Measurements from ENCODE around the gene SYT11.

Gene SYT11

DNA sequence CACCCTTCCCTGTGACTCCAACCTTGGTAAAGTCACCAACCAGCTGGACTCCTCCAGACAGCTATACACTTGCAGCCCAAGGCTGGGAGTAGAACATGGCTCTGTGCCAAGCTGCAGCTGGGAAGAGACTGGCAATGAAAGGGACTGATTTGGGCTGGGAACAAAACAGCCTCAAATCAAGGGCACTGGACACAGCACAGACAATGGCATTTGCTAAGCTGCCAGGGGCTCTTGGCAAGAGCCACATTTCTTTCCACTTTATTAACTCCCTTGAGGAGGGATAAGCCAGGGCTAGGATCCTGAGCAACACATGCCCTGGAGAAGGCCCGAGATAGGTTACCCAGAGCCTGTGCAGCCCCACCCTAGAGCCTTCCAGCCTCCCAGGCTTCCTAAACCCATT lies 12.0 kb downstream of the SYT11 start:
- H3K4me1 ChIP-seq (ENCODE audit: control insufficient read depth, insufficient read depth, low read length) = no peaks in the 10 kb centered on the region
- no peaks in the 10 kb centered on the region for H3K36me3 ChIP-seq (ENCODE audit: control insufficient read depth, insufficient read depth, low read length)
- H3K9ac ChIP-seq (ENCODE audit: low read length) = no peak overlapping the region
- no peak overlapping the region for H3K4me3 ChIP-seq (ENCODE audit: low read length)
- H3K9me3 ChIP-seq (ENCODE audit: control insufficient read depth, low read length) = no peaks in the 10 kb centered on the region
- no peaks in the 10 kb centered on the region for H3K27me3 ChIP-seq (ENCODE audit: control insufficient read depth, insufficient read depth, low read length)

DNA sequence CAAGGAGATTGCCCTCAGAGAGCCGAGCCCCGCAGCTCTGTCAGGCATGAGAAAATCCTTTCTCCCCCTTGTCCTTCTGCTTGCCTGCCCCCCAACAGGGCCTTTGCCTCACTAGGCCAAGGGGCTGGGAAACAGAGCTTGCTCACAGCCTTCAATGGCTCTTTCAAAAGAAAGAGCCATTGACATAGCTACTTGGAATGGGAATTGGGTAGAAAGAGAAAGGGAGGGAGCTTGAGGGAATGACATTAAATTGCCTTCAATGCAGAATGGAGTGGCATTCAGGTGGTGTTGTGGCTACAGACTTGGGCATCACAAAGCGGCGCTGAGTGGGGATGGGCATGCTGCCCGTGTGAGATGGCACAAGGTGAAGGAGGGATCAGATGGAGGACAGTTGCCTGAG lies 13.2 kb downstream of the SYT11 start:
- H3K9ac ChIP-seq (ENCODE audit: low read length) = no peak overlapping the region
- H3K9me3 ChIP-seq (ENCODE audit: control insufficient read depth, low read length) = no peaks in the 10 kb centered on the region
- no peaks in the 10 kb centered on the region for H3K36me3 ChIP-seq (ENCODE audit: control insufficient read depth, insufficient read depth, low read length)
- H3K4me1 ChIP-seq (ENCODE audit: control insufficient read depth, insufficient read depth, low read length) = no peaks in the 10 kb centered on the region
- H3K27me3 ChIP-seq (ENCODE audit: control insufficient read depth, insufficient read depth, low read length) = no peaks in the 10 kb centered on the region
- H3K4me3 ChIP-seq (ENCODE audit: low read length) = no peak overlapping the region

DNA sequence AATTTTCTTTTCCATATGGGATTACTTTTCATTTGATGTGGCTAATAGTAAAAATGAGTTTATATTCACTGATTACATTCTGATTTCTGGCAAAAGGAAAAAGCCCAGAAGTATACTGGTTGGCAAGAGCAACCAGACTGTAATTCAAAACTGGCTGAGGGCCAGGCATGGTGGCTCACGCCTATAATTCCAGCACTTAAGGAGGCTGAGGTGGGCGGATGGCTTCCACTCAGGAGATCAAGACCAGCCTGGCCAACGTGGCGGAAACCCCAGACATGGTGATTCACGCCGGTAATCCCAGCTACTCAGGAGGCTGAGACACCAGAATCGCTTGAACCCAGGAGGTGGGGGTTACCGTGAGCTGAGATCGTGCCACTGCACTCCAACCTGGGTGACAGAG lies 14.5 kb downstream of the SYT11 start:
- H3K9ac ChIP-seq (ENCODE audit: low read length) = no peak overlapping the region
- no peak overlapping the region for H3K4me3 ChIP-seq (ENCODE audit: low read length)
- H3K9me3 ChIP-seq (ENCODE audit: control insufficient read depth, low read length) = no peaks in the 10 kb centered on the region
- H3K4me1 ChIP-seq (ENCODE audit: control insufficient read depth, insufficient read depth, low read length) = no peaks in the 10 kb centered on the region
- no peaks in the 10 kb centered on the region for H3K27me3 ChIP-seq (ENCODE audit: control insufficient read depth, insufficient read depth, low read length)
- H3K36me3 ChIP-seq (ENCODE audit: control insufficient read depth, insufficient read depth, low read length) = no peaks in the 10 kb centered on the region

DNA sequence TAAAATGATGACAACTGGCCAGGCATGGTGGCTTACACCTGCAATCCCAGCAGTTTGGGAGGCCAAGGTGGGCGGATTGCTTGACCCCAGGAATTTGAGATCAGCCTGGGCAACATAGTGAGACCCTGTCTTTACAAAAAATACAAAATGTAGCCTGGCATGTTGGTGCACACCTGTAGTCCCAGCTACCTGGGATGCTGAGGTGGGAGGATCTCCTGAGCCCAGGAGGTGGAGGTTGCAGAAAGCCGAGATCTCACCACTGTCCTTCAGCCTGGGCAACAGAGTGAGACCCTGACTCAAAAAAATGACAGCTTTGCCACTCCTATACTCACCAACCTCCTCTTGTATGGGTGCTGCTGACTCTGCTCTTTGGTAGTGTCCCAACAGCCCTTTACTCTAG lies 18.6 kb downstream of the SYT11 start:
- no peaks in the 10 kb centered on the region for H3K36me3 ChIP-seq (ENCODE audit: control insufficient read depth, insufficient read depth, low read length)
- no peak overlapping the region for H3K4me3 ChIP-seq (ENCODE audit: low read length)
- H3K9me3 ChIP-seq (ENCODE audit: control insufficient read depth, low read length) = no peaks in the 10 kb centered on the region
- H3K27me3 ChIP-seq (ENCODE audit: control insufficient read depth, insufficient read depth, low read length) = no peaks in the 10 kb centered on the region
- H3K4me1 ChIP-seq (ENCODE audit: control insufficient read depth, insufficient read depth, low read length) = no peaks in the 10 kb centered on the region
- H3K9ac ChIP-seq (ENCODE audit: low read length) = no peak overlapping the region

DNA sequence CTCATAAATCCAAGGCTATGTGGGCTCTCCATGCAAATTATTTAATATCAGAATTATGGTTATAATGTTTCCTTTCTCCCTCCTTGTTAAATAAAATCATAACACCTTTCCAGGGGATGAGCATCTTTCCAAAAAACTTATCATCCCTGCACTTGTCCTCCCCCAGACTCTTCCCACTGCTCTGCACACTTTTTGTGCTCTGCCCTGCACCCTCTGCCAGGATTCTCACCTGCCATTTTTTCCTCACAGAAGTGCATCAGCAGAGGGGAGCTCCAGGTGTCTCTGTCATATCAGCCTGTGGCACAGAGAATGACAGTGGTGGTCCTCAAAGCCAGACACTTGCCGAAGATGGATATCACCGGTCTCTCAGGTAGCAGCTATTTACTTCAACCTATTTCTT lies 20.9 kb downstream of the SYT11 start:
- Histone ChIP-seq H3K27me3 (ENCODE audit: control insufficient read depth, insufficient read depth, low read length) (no peaks in the 10 kb centered on the region), H3K9me3 (ENCODE audit: control insufficient read depth, low read length) (no peaks in the 10 kb centered on the region), H3K4me1 (ENCODE audit: control insufficient read depth, insufficient read depth, low read length) (no peaks in the 10 kb centered on the region), H3K36me3 (ENCODE audit: control insufficient read depth, insufficient read depth, low read length) (no peaks in the 10 kb centered on the region), H3K9ac (ENCODE audit: low read length) (no peak overlapping the region), H3K4me3 (ENCODE audit: low read length) (no peak overlapping the region)

DNA sequence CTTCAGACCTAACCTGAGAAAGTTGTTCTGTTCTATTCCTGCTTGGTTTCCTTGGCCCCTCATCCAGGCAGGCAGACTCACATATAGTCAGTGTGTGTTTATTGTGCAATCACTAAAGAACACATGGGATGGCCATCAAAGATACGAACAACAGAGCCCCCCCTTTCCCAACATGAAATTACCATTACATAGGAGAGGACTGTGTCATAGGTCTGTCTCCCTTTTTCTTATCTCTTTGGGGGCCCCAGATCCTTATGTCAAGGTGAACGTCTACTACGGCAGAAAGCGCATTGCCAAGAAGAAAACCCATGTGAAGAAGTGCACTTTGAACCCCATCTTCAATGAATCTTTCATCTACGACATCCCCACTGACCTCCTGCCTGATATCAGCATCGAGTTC lies 21.6 kb downstream of the SYT11 start:
- no peak overlapping the region for H3K4me3 ChIP-seq (ENCODE audit: low read length)
- no peak overlapping the region for H3K9ac ChIP-seq (ENCODE audit: low read length)
- H3K36me3 ChIP-seq (ENCODE audit: control insufficient read depth, insufficient read depth, low read length) = no peaks in the 10 kb centered on the region
- H3K9me3 ChIP-seq (ENCODE audit: control insufficient read depth, low read length) = no peaks in the 10 kb centered on the region
- no peaks in the 10 kb centered on the region for H3K27me3 ChIP-seq (ENCODE audit: control insufficient read depth, insufficient read depth, low read length)
- no peaks in the 10 kb centered on the region for H3K4me1 ChIP-seq (ENCODE audit: control insufficient read depth, insufficient read depth, low read length)

DNA sequence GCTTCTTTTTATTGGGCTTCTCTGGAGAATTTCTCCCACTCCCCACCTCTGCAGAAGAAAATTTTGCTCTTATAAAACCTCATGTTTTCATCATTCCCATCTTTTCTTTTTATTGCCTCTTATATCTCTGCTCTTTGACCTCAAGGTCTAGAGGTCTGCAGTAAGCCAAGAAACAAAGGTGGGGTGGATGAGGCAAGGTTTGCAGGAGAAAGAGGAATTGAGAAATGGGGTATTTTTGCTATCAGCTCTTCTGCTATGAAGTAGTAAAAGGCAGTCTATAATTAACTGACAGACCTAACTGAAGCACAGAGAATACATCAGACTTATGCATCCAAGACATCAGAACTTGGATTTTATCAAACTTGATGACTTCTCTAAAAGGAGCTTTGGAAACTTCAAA lies 22.9 kb downstream of the SYT11 start:
- Histone ChIP-seq H3K9ac (ENCODE audit: low read length) (no peak overlapping the region), H3K27me3 (ENCODE audit: control insufficient read depth, insufficient read depth, low read length) (no peaks in the 10 kb centered on the region), H3K4me3 (ENCODE audit: low read length) (no peak overlapping the region), H3K9me3 (ENCODE audit: control insufficient read depth, low read length) (no peaks in the 10 kb centered on the region), H3K36me3 (ENCODE audit: control insufficient read depth, insufficient read depth, low read length) (no peaks in the 10 kb centered on the region), H3K4me1 (ENCODE audit: control insufficient read depth, insufficient read depth, low read length) (no peaks in the 10 kb centered on the region)

DNA sequence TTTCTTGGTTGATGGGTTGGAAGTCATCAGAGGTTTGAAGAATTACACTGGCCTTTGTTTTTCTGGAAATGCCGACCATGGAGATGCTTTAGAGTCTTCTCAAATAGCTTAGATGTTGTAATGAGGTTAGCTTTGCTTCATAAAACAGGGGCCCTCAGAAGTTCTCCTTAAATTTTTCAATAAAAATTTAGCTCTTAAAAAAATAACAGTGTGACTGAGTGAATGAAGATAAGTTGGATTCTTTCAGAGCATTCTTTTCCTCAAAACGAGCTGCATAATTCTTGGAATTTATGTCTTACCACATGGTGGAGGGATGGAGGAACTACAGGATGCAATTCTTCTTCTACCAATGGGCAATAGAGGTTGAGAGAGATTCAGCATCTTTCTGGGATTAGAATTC lies 23.4 kb downstream of the SYT11 start:
- Histone ChIP-seq H3K4me1 (ENCODE audit: control insufficient read depth, insufficient read depth, low read length) (no peaks in the 10 kb centered on the region), H3K9ac (ENCODE audit: low read length) (no peak overlapping the region), H3K4me3 (ENCODE audit: low read length) (no peak overlapping the region), H3K9me3 (ENCODE audit: control insufficient read depth, low read length) (no peaks in the 10 kb centered on the region), H3K27me3 (ENCODE audit: control insufficient read depth, insufficient read depth, low read length) (no peaks in the 10 kb centered on the region), H3K36me3 (ENCODE audit: control insufficient read depth, insufficient read depth, low read length) (no peaks in the 10 kb centered on the region)

DNA sequence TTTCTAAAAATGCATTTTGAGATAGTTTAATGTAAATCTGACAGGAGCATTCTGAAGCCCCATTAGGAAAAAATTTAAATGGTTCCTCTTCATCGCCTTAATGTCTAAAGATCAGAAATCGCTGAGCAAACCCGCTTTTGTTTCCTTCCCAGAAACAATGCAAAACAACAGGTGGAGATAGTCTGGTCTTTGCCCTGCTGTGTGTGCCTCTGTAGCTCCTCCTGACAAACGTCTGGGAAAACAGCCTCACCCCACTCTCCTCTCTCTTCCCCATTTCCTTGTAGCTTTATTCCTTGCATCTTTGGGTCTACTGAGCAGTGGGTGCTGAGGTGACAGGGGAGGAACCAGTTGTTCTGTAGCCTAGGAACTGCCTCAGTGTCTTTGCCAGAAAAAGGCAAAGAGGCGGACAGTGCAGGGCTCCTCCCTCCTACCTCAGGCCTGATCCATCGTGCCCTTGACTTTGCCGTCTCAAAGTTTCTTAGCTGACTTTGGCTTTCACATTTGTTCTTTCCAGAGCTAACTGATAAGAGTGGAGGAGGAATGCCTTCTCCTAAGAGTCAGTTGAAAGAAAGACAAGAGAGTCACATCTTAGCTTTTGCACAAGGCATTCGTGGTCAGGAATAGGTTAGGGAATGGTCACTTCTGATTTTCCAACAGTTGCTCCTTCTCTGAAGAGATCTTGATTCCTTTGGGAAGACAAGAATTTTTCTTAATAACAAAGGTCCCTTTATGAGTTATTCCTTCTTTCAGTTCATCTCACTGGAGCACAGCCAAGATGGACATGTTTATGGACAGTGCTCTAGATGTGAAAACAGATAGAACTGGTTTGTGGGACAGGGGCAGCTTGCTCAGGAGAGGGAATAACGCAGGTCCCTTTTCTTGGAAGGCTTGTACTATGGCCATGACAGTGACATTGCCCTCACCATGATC lies 24.9 kb downstream of the SYT11 start:
- no peaks in the 10 kb centered on the region for H3K27me3 ChIP-seq (ENCODE audit: control insufficient read depth, insufficient read depth, low read length)
- H3K4me3 ChIP-seq (ENCODE audit: low read length) = no peak overlapping the region
- no peaks in the 10 kb centered on the region for H3K36me3 ChIP-seq (ENCODE audit: control insufficient read depth, insufficient read depth, low read length)
- no peaks in the 10 kb centered on the region for H3K4me1 ChIP-seq (ENCODE audit: control insufficient read depth, insufficient read depth, low read length)
- no peak overlapping the region for H3K9ac ChIP-seq (ENCODE audit: low read length)
- no peaks in the 10 kb centered on the region for H3K9me3 ChIP-seq (ENCODE audit: control insufficient read depth, low read length)

DNA sequence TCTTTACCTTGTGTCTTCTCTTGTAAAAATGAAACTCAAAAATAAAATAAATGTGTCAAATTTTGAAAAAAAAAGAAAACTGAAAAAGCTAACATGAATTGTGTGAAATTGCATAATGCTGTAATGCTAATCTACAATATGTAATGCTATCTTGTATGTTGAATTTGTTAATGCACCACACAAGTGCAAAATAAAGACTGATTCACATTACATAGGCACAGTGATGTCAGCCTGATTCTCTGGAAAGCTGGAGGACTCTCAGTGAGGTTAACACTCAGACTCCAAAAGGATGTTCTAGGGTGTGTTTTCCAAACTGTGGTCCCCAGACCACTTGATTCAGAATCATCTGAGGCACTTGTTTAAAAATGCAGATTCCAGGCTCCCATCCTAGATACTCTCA lies 25.6 kb downstream of the SYT11 start:
- H3K4me1 ChIP-seq (ENCODE audit: control insufficient read depth, insufficient read depth, low read length) = no peaks in the 10 kb centered on the region
- H3K9me3 ChIP-seq (ENCODE audit: control insufficient read depth, low read length) = no peaks in the 10 kb centered on the region
- no peak overlapping the region for H3K9ac ChIP-seq (ENCODE audit: low read length)
- no peaks in the 10 kb centered on the region for H3K27me3 ChIP-seq (ENCODE audit: control insufficient read depth, insufficient read depth, low read length)
- H3K36me3 ChIP-seq (ENCODE audit: control insufficient read depth, insufficient read depth, low read length) = no peaks in the 10 kb centered on the region
- H3K4me3 ChIP-seq (ENCODE audit: low read length) = no peak overlapping the region

DNA sequence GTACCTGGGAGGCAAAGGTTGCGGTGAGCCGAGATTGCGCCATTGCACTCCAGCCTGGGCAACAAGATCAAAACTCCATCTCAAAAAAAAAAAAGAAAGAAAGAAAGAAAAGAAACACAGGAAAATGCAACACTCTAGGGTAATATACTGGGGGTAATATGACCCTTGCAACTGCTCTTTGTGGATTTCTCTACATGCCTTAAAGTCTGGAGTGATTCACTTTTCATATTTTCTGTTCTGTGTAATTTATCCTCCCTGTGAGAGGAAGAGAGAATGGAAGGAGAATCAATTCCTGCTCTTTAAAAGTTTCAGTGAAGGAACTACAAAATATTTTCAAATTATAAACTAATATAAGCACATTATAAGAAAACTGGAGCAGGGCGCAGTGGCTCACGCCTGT lies 29.1 kb downstream of the SYT11 start:
- no peak overlapping the region for H3K4me3 ChIP-seq (ENCODE audit: low read length)

DNA sequence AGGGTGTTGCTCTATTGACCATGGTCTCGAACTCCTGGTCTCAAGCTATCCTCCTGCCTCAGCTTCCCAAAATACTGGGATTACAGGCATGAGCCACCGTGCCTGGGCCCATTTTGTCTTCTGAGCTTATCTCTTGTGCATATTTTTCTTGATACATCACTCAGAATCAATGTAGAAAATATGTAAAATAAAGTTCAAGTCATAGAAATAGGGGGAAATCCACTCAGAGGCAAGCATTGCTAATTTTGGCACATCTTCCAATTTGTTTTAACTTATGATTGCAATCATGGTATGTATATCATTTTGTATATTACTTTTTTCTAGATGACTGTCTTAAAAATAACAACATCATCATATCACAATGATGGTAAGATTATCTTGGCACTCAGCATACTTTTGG lies 30.2 kb downstream of the SYT11 start:
- H3K4me3 ChIP-seq (ENCODE audit: low read length) = no peak overlapping the region
- no peaks in the 10 kb centered on the region for H3K27me3 ChIP-seq (ENCODE audit: control insufficient read depth, insufficient read depth, low read length)
- no peaks in the 10 kb centered on the region for H3K36me3 ChIP-seq (ENCODE audit: control insufficient read depth, insufficient read depth, low read length)
- no peaks in the 10 kb centered on the region for H3K4me1 ChIP-seq (ENCODE audit: control insufficient read depth, insufficient read depth, low read length)
- no peak overlapping the region for H3K9ac ChIP-seq (ENCODE audit: low read length)
- no peaks in the 10 kb centered on the region for H3K9me3 ChIP-seq (ENCODE audit: control insufficient read depth, low read length)

More for the DNA sequence above, 29.1 kb downstream of the SYT11 start:
- H3K9ac ChIP-seq (ENCODE audit: low read length) = no peak overlapping the region
- no peaks in the 10 kb centered on the region for H3K9me3 ChIP-seq (ENCODE audit: control insufficient read depth, low read length)
- H3K27me3 ChIP-seq (ENCODE audit: control insufficient read depth, insufficient read depth, low read length) = no peaks in the 10 kb centered on the region
- no peaks in the 10 kb centered on the region for H3K36me3 ChIP-seq (ENCODE audit: control insufficient read depth, insufficient read depth, low read length)
- H3K4me1 ChIP-seq (ENCODE audit: control insufficient read depth, insufficient read depth, low read length) = no peaks in the 10 kb centered on the region

DNA sequence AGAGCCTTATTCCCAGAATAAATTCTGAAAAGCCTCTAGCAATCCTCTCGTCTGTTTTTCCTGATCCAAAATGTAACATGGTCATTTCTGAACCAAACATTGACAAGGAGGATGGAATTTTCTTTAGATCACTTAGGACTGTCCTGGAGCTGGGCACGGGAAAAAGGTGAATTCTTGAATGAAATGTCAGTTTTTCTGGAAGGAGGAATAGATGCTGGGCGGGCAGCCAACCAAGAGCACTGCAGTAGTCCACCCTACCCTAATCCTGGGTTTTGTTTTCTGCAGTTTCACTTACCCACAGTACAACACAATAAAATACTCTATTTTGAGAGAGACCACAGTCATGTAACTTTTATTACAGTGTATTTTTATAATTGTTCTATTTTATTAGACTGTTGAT lies 30.9 kb downstream of the SYT11 start:
- no peaks in the 10 kb centered on the region for H3K36me3 ChIP-seq (ENCODE audit: control insufficient read depth, insufficient read depth, low read length)
- H3K9ac ChIP-seq (ENCODE audit: low read length) = no peak overlapping the region
- no peak overlapping the region for H3K4me3 ChIP-seq (ENCODE audit: low read length)
- H3K4me1 ChIP-seq (ENCODE audit: control insufficient read depth, insufficient read depth, low read length) = no peaks in the 10 kb centered on the region
- no peaks in the 10 kb centered on the region for H3K27me3 ChIP-seq (ENCODE audit: control insufficient read depth, insufficient read depth, low read length)
- no peaks in the 10 kb centered on the region for H3K9me3 ChIP-seq (ENCODE audit: control insufficient read depth, low read length)

Measured in mucosa of stomach (tissue), 1 donor.